SJCRH30 (cell line): ENCODE data around the gene CCHCR1. TPM values are rescaled to one million over a fixed set of nuclear protein-coding genes. Genes with fewer than 3 reads are reported as not detected.

Source experiments
- DNase-seq, 2 experiments: peaks; one replicate each; pipeline ENCODE4 v3.0.0-alpha.2; 2015 to 2020
- H3K27ac ChIP-seq: fragments of 250-450 bp; sonication (Bioruptor Pico); 2 replicates; pipeline ENCODE4 v1.5.1; 2020; ENCODE audit warnings: mild to moderate bottlenecking, moderate library complexity
- H3K27me3 ChIP-seq: fragments of 250-450 bp; sonication (Bioruptor Pico); 2 replicates; pipeline ENCODE4 v1.5.1; 2020; ENCODE audit warnings: mild to moderate bottlenecking, moderate library complexity
- H3K36me3 ChIP-seq: fragments of 250-450 bp; sonication (Bioruptor Pico); 2 replicates; pipeline ENCODE4 v1.5.1; 2020; ENCODE audit warnings: mild to moderate bottlenecking, moderate library complexity
- H3K4me1 ChIP-seq: fragments of 250-450 bp; sonication (Bioruptor Pico); 2 replicates; pipeline ENCODE4 v1.5.1; 2020; ENCODE audit warnings: mild to moderate bottlenecking, moderate library complexity
- H3K4me3 ChIP-seq: fragments of 250-450 bp; sonication (Bioruptor Pico); 2 replicates; pipeline ENCODE4 v1.5.1; 2020; ENCODE audit warnings: mild to moderate bottlenecking, moderate library complexity
- H3K9me3 ChIP-seq: fragments of 250-450 bp; sonication (Bioruptor Pico); replicated peaks from 2 replicates; pipeline ENCODE4 v1.5.1; 2020; ENCODE audit warnings: mild to moderate bottlenecking, moderate library complexity
- total RNA-seq: library from RNA; depleted of rRNA; stranded (reverse); fragments of >200 nt; shearing (Covaris generic); gene quantifications from 2 replicates; pipeline ENCODE4 v1.2.3, GENCODE V29; 2014

Gene CCHCR1
- total RNA-seq, 1 experiment from 2014 or later, result 26.6 TPM

DNA sequence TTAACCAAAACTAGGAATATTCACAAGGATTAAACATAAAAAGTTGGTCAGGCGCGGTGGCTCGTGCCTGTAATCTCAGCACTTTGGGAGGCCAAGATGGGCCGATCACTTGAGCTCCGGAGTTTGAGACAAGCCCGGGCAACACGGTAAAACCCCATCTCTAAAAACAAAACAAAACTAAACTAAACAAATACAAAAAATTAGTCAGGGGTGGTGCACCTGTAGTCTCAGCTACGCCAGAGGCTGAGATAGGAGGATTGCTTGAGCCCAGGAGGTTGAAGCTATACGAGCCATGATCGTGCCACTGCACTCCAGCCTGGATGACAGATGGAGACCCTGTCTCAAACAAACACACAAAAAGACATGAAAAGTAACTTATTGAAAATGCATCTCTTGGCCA lies 21.9 kb downstream of the CCHCR1 start:
- H3K27ac ChIP-seq, result no peak overlapping the region
- no peak for DNase-seq
- no peaks in the 10 kb centered on the region for H3K9me3 ChIP-seq
- H3K4me1 ChIP-seq, result peaks cover 3% of the 10 kb centered on the region; the same call in 1 of the 2 replicates
- no peak overlapping the region for H3K4me3 ChIP-seq
- H3K27me3 ChIP-seq, result no peaks in the 10 kb centered on the region
- no peaks in the 10 kb centered on the region for H3K36me3 ChIP-seq

DNA sequence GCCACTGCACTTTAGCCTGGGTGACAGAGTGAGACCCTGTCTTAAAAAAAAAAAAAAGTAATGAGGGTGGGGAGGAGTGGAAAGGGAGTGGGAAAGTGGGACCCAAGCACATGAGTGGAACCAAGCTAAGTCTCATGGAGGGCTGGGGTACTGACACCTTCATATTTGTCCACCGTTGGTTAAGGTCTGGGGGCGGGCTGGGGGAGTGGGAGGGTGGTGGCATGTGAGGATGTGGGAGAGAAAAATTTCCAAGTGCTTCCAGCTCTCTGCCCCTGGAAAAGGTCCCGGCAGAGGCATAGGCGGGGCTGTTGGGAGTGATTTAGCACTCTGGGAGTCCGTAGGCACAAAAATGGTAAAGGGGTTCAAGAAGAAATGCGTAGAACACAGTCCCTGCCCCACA lies 24.8 kb downstream of the CCHCR1 start:
- H3K4me3 ChIP-seq, result no peak overlapping the region
- H3K27me3 ChIP-seq, result no peaks in the 10 kb centered on the region
- no peaks in the 10 kb centered on the region for H3K36me3 ChIP-seq
- no peak for DNase-seq
- no peaks in the 10 kb centered on the region for H3K9me3 ChIP-seq
- no peak overlapping the region for H3K27ac ChIP-seq
- H3K4me1 ChIP-seq, result peaks cover 2% of the 10 kb centered on the region; the same call in 1 of the 2 replicates

DNA sequence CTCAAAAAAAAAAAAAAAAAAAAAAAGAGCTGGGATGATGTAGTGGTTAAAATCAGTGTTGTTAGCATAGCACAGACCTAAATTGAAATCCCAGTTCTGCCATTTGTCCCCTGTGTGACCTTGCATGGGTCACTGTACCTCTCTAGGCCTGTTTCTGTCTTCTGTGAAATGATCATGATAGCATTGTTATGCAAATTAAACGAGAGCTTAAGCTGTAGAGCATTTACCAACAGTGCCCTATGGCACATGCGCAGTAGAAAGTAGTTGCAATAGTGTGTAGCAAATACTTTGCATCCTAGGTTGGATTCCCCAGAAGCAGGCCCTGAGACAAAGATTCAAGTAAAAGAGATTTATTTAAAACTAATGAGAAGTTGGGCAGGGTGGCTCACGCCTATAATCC lies 26.0 kb downstream of the CCHCR1 start:
- no peak overlapping the region for H3K27ac ChIP-seq
- H3K4me1 ChIP-seq, result peaks cover 5% of the 10 kb centered on the region
- DNase-seq, result no peak
- H3K27me3 ChIP-seq, result no peaks in the 10 kb centered on the region
- H3K9me3 ChIP-seq, result no peaks in the 10 kb centered on the region
- no peaks in the 10 kb centered on the region for H3K36me3 ChIP-seq
- no peak overlapping the region for H3K4me3 ChIP-seq

DNA sequence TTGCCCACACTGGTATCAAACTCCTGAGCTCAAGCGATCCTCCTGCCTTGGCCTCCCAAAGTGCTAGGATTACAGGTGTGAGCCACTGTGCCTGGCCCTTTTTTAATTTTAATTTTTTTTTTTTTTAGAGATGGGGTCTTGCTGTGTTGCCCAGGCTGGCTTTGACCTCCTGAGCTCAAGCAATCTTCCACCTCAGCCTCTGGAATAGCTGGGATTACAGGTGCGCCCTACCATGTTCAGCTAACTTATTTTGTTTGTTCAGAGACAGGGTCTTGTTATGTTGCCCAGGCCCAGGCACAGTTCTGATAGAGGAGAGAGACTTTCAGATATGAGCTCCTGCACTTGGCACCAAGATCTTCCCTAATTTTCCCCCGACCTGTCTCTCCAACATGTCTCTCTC lies 26.9 kb downstream of the CCHCR1 start:
- H3K27ac ChIP-seq, result no peak overlapping the region
- H3K36me3 ChIP-seq, result no peaks in the 10 kb centered on the region
- no peak for DNase-seq
- H3K4me3 ChIP-seq, result no peak overlapping the region
- H3K27me3 ChIP-seq, result no peaks in the 10 kb centered on the region
- H3K4me1 ChIP-seq, result peaks cover 13% of the 10 kb centered on the region
- no peaks in the 10 kb centered on the region for H3K9me3 ChIP-seq

DNA sequence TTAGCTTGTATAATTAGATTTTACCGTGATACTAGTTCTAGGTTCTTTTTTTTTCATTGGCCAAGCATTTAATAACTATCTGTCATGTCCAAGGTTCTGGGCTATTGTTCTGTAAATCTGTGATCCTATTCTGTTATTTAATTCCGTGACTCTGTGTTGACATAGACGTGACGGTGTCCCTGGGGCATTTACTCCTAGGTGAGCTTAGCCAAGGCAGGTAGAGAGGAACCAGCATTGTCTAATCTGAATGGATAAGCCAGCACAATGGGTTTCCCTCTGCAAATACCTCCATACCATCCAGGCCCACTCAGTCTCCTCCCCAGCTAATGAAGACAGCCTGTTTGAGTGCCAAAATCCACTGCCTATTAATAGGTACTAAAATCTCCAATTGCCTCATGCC lies 28.5 kb downstream of the CCHCR1 start:
- Histone ChIP-seq H3K4me3 (no peak overlapping the region), H3K9me3 (no peaks in the 10 kb centered on the region), H3K27me3 (no peaks in the 10 kb centered on the region), H3K27ac (no peak overlapping the region), H3K4me1 (peaks cover 23% of the 10 kb centered on the region), H3K36me3 (no peaks in the 10 kb centered on the region)
- no peak for DNase-seq

DNA sequence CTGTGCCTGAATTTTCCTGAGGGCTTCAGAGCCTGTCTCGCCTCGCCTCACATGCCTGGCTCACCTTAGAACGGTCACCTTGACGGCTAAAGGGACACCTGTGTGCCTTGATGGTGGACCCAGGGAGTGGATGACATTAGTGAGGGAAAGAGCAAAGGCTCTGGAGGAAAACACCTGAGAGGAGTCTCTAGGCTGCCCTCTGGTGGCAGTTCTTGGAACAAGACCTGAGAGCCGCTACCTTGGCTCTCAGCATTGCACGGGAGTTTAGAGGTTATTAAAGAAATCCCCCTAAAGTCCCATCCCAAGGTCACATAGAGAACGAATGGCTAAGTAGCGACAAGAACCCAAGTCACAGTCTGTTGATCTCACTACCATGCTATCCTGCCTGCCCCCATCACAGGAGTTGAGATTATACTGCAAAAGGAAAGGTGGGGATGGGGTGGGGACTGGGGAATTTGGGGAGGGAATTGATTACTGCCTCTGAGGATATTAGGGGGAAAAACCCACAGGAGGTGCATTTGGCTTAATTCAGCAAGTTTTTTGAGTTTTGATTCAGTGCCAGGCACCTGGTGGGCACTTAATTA lies 29.4 kb downstream of the CCHCR1 start:
- DNase-seq, result peak; percentile 54 to 77
- Histone ChIP-seq H3K9me3 (no peaks in the 10 kb centered on the region), H3K27ac (no peak overlapping the region), H3K36me3 (no peaks in the 10 kb centered on the region), H3K4me1 (peaks cover 26% of the 10 kb centered on the region), H3K27me3 (no peaks in the 10 kb centered on the region), H3K4me3 (no peak overlapping the region)

DNA sequence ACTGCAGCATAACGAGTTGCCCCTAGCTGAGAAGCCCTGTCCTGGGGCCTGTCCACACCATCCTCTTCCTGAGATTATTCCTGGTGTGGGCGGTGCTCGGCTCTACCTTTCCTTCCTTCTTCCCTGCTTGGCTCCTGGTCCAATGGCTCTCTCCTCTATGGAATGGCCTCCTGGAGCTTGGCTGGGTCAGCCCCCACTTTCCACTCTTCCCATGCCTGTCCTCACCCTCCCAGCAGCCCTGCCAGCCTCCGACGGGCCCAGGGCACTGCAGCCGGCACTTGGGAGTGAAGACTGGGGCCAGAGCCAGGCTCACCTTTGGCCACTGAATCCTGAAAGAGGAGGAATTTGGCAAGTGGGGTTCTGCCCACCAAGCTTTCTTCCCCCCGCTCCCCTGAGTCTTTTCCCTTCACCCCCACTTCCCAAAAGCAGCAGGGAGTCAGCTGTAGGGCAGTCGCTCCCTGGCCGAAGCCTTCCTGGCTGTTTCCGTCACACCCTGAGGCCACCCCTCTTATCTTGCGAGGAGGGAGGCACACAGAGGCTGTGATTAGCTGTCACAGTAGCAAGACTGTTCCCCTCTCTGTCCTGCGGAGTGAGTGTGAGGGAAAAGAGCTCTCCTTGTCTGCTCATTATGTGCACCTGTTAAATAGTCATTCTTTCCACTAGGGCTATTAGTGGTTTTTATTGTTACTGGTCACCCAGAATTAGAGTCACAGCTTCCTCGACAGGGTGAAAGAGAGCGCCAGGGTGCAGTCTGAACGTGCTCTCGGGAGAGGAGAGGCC lies 31.0 kb downstream of the CCHCR1 start:
- Histone ChIP-seq H3K4me3 (no peak overlapping the region), H3K36me3 (no peaks in the 10 kb centered on the region), H3K9me3 (no peaks in the 10 kb centered on the region), H3K27me3 (no peaks in the 10 kb centered on the region), H3K4me1 (peaks cover 37% of the 10 kb centered on the region), H3K27ac (peak overlapping the region; percentile 18)
- peak; percentile 51 to 67 for DNase-seq

DNA sequence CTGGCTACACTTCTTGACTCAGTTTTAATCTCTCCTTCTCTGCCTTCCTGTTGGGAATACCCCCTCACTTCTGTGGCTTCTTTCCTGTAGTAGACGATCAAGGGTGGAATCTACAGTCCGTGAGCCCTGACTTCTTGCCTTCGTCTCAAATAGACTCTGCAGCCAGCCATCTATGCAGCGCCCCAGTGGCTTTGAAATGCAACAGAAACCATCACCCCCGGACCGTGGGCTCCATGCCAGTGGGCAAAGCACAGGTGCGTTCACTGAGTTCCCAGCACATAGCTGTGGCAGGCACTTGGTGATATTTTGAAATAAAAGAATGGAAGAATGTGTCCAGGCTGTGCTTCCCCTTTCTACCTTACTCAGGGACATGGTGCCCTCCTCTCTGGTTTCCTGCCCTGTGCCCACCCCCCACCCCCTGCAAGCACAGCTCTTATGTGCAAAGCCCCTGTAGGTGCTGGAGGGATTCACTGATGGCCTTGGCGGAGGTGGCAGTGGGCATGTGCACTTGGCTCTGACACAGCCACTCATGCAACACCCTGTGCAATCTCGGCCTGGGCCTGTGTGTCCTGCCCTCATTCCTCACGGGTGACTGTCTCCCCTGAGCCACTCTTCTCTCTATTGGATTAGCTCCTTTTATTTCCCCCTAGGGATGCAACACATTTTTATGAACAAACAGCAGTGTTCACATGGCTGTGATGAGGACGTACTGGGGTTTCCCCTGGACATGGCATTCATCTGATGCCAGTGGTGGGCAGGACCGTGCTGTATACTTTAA lies 31.8 kb downstream of the CCHCR1 start:
- no peak for DNase-seq
- peaks cover 37% of the 10 kb centered on the region for H3K4me1 ChIP-seq
- H3K36me3 ChIP-seq, result no peaks in the 10 kb centered on the region
- no peaks in the 10 kb centered on the region for H3K9me3 ChIP-seq
- no peaks in the 10 kb centered on the region for H3K27me3 ChIP-seq
- no peak overlapping the region for H3K4me3 ChIP-seq
- no peak overlapping the region for H3K27ac ChIP-seq

DNA sequence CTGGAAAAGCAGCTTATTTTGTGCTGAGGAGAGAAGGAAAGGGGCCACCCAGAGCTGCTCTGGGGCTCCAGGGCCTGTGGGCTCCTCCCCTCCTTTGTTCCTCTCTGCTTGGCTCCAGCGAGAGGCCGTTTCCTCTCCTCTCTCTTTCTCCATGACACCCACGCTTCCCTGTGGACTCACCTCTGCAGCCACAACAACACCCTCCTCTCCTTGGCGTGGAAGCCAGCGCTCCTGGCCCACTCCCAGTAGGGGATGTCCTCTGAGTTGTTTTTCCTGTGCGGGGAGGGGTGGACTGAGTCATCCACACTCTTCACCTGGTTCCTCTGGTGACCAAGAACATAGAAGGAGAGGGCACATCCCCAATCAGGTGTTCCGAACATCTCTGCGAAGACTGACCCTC lies 32.4 kb downstream of the CCHCR1 start:
- Histone ChIP-seq H3K4me1 (peaks cover 37% of the 10 kb centered on the region), H3K27me3 (no peaks in the 10 kb centered on the region), H3K4me3 (no peak overlapping the region), H3K36me3 (no peaks in the 10 kb centered on the region), H3K27ac (no peak overlapping the region), H3K9me3 (no peaks in the 10 kb centered on the region)
- DNase-seq, result no peak

DNA sequence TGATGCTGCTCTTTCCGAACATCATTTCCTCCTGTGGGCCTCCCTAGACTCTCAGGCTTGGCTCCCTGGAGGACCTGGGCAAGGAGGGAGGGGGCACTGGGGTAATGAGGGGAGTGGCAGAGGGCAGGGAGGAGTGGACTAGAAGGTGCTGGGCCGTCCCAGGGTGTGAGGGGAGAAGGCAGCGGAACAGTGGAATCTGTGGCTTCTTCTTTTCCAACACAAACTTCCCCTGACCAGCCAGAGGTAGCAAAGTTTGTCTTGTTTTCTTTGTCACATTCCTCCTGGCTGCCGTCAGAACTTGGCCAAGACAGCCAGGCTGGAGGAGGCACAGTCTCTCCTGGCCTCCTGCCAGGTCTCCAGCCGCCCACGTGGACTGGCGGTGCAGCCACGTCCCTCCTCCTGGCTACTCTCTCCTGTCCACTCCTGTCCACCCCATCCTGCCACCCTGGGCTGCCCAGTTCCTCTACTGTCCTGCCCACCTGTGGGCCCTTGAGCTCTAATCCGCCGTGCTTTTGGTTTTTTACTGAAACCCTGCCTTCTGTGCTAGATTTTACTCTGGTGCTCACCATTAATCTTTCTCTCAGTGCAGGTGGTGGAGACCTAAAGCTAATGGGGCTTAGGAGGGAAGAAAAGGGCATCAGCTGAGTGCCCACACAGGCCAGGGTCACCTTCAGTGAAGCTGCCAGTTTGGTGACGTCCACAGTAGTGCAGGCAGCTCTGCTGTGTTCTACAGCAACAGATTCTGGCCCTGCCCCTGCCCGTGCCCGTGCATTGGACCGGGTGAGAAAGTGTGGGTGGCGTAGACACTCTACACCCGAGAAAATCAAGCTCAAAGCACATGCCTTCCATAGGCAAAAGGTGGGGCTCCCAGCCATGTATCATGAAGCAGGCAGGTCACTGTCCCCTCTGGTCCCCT lies 34.6 kb downstream of the CCHCR1 start:
- H3K4me3 ChIP-seq, result no peak overlapping the region
- peak; percentile 75 to 77 for DNase-seq
- H3K9me3 ChIP-seq, result no peaks in the 10 kb centered on the region
- H3K36me3 ChIP-seq, result no peaks in the 10 kb centered on the region
- H3K4me1 ChIP-seq, result peaks cover 37% of the 10 kb centered on the region
- H3K27ac ChIP-seq, result no peak overlapping the region; the same call in 1 of the 2 replicates
- H3K27me3 ChIP-seq, result no peaks in the 10 kb centered on the region

DNA sequence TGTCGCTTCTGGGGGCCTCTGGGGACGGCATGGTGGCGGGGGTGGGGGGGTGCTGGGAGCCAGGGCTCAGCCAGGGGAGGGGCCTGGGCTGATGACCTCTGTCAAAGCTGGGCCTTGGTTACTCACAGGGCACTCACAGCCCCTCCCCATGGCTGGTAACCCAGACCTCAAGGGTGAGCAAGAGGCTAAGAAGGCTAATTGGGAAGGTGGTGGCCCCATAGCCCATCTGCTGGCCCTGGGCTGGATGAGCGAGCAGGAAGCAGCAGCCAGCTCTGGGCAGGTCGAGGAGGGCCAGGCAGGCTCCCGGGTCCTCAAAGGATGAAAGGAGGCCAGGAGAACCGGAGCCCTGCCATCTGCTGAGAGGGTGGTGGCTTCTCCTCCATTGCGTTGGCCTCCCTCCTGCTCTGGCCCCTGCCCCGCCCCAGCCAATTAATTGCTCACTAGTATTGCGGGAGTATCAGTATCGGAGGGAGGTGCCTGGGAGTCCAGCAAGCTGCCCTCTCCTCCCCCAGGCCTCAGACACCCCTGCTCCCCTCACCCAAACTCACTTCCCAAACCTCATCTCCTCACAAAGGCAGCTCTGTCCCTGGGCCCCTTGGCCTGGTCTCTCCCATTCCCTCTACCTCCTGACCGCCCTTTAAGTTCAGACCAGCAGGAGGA lies 36.3 kb downstream of the CCHCR1 start:
- Histone ChIP-seq H3K4me3 (no peak overlapping the region), H3K27ac (no peak overlapping the region), H3K9me3 (no peaks in the 10 kb centered on the region), H3K36me3 (no peaks in the 10 kb centered on the region), H3K4me1 (peaks cover 29% of the 10 kb centered on the region), H3K27me3 (no peaks in the 10 kb centered on the region)
- no peak for DNase-seq

DNA sequence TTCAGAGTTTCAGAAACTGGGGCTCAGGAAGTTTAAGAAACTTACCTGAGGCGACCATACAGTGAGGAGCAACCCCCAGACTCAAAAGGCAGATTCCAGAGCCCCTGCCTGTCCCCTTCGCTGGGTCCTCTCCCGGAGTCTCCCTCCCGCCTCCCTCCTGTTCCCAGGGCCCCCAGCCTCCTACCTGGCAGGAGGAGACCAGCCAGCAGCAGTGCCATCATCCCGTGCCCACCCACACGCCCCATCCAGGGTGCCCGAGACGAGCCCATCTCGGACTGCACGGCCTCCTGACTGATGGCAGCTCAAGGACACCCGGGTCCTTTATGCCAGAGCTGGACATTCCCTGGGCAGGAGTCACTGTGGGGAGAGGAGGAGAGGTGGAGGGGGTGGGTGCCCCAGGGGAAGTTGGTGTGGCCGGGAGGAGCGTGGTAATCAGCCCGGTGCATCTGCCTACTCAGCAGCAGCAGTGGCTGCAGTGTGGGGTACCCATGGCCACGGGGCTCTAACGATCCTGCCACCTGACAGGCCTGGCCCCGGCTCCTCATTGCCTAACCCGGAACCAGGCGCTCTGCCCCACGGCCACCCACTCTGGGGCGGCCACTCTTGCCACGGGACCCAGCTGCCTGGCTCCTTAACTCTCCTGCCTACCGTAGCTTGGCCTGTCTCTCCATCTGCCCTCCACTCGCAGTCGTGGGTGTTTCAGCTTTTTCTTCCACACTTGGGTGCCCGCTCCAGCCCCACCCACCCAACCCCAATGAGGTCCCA lies 37.3 kb downstream of the CCHCR1 start, which contains the start of gene CDSN:
Gene CDSN, minus strand, starts transcription at position 296 of the 765 bp plus-strand sequence. Its CDS starts 27 bp downstream, at position 269.
- no peaks in the 10 kb centered on the region for H3K27me3 ChIP-seq
- H3K4me3 ChIP-seq, result no peak within 1 kb of the TSS

DNA sequence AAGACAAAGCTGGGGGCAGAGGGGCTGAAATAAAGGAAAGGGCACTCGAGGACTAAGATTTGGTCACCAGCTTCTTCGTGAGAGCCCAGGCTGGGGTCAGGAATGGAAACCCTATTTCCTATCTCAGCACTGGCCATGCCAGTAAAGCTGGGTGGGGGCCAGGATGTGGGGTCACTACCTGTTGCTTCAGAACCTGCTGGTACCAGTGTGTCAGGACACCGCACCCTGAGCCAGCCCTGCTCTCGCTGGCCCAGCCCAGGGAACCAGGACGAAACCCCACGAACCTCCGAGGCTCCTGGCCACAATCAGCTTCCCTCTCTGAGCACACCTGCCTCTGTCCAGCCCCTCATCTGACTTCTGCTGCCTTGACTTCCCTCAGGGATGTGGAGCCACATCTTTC lies 39.4 kb downstream of the CCHCR1 start:
- H3K4me1 ChIP-seq, result peaks cover 33% of the 10 kb centered on the region
- H3K27ac ChIP-seq, result no peak overlapping the region
- no peaks in the 10 kb centered on the region for H3K36me3 ChIP-seq
- no peak overlapping the region for H3K4me3 ChIP-seq
- no peak for DNase-seq
- H3K9me3 ChIP-seq, result no peaks in the 10 kb centered on the region
- no peaks in the 10 kb centered on the region for H3K27me3 ChIP-seq

More for the DNA sequence above, 37.3 kb downstream of the CCHCR1 start, which contains the start of gene CDSN:
- Histone ChIP-seq H3K27ac (no peak within 1 kb of the TSS), H3K36me3 (no peaks in the 10 kb centered on the region), H3K4me1 (peaks cover 21% of the 10 kb centered on the region), H3K9me3 (no peaks in the 10 kb centered on the region)
- DNase-seq, result no peak
